ENCODE results near the gene MADD. TPM values are rescaled to one million over a fixed set of nuclear protein-coding genes. Genes with fewer than 3 reads are reported as not detected.

The MADD gene
- total and polyA plus RNA-seq, 2 donors (not counting 1 experiment from before 2014, with no cell fraction given), result 56.8 to 108 TPM

DNA sequence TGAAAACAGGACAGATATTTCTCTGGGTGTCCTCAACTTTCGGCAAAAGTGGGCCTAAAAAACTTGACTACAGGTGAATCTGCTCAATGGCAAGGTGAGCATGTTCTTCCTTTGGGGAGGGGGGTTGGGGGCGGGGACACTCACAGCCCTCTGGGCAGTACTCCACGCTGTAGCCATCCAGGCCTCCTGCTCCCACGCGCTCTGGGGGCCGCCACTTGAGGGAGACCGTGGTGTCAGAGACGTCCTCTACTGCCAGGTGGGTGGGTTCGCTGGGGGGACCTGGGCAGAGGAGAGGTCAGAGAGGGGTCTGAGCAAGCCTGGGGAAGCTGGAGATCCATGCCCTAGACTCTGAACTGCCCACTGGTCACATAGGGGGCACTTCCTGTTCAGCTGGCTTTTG is 65.8 kb downstream of the MADD start:
- Histone ChIP-seq H3K9me3 (ENCODE audit: control extremely low read depth in 1 of 3, control insufficient read depth in 2 of 3, insufficient read depth in 1 of 3, low read length in 2 of 3) (no peaks in the 10 kb centered on the region), H3K27me3 (replicated peaks in 1 of 4; ENCODE audit: control extremely low read depth in 1 of 4, control insufficient read depth in 3 of 4, insufficient read depth in 4 of 4, low read length in 3 of 4) (no peaks in the 10 kb centered on the region), H3K36me3 (replicated peaks in 1 of 2; ENCODE audit: control extremely low read depth in 1 of 2, control insufficient read depth in 1 of 2, extremely low read depth in 1 of 2, insufficient read depth in 2 of 2, low read length in 1 of 2) (peaks cover 0 to 2% of the 10 kb centered on the region in 2 experiments), H3K4me3 (ENCODE audit: control extremely low read depth in 1 of 5, extremely low read depth in 1 of 5, insufficient read depth in 1 of 5, low read depth in 2 of 5, low read length in 4 of 5) (no peak overlapping the region), H3K79me2 (ENCODE audit: control insufficient read depth, insufficient read depth, low read length) (no peaks in the 10 kb centered on the region), H3K4me2 (replicated peaks; ENCODE audit: low read depth, low read length, poor library complexity, severe bottlenecking) (no peak overlapping the region), H4K20me1 (ENCODE audit: control insufficient read depth, insufficient read depth, low read length, poor library complexity, severe bottlenecking) (no peaks in the 10 kb centered on the region), H2AFZ (ENCODE audit: insufficient read depth, low read depth, low read length, poor library complexity, severe bottlenecking) (no peak overlapping the region), H3K27ac (ENCODE audit: low read length in 2 of 2) (no peak overlapping the region), H3K9ac (ENCODE audit: low read length) (no peak overlapping the region), H3K4me1 (ENCODE audit: control insufficient read depth in 2 of 2, insufficient read depth in 2 of 2, low read length in 2 of 2) (no peaks in the 10 kb centered on the region)
- H3K27me3 Mint-ChIP-seq, result no peaks in the 10 kb centered on the region
- TF ChIP-seq EZH2 (IDR thresholded peaks at IDR 0.05; ENCODE audit: borderline replicate concordance, insufficient read depth, low read depth, low read length, poor library complexity, severe bottlenecking), result no peak
- TF ChIP-seq, protein P1, sequence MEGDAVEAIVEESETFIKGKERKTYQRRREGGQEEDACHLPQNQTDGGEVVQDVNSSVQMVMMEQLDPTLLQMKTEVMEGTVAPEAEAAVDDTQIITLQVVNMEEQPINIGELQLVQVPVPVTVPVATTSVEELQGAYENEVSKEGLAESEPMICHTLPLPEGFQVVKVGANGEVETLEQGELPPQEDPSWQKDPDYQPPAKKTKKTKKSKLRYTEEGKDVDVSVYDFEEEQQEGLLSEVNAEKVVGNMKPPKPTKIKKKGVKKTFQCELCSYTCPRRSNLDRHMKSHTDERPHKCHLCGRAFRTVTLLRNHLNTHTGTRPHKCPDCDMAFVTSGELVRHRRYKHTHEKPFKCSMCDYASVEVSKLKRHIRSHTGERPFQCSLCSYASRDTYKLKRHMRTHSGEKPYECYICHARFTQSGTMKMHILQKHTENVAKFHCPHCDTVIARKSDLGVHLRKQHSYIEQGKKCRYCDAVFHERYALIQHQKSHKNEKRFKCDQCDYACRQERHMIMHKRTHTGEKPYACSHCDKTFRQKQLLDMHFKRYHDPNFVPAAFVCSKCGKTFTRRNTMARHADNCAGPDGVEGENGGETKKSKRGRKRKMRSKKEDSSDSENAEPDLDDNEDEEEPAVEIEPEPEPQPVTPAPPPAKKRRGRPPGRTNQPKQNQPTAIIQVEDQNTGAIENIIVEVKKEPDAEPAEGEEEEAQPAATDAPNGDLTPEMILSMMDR (IDR thresholded peaks at IDR 0.05), result no peak
- 88% methylated on average over 9 of the region's 9 CpGs for WGBS (ENCODE audit: insufficient coverage)
- POLR2A ChIA-PET, result interaction anchor here (0.5 to 0.6 kb wide), 2 partner anchors 95 to 111 kb away, joined by 3 to 4 read pairs; no protein-coding TSS in a partner anchor
- no peak overlapping the region for H3K4me3 Mint-ChIP-seq
- ATAC-seq (ENCODE audit: low read depth) (no peak), DNase-seq (no peak)
- no peaks in the 10 kb centered on the region for H3K9me3 Mint-ChIP-seq (ENCODE audit: insufficient read depth)
- CTCF ChIA-PET, result no interaction called here
- no peak overlapping the region for H3K27ac Mint-ChIP-seq
- intact Hi-C loops (cut with micrococcal nuclease), result no loop called here
- no peaks in the 10 kb centered on the region for H3K4me1 Mint-ChIP-seq

DNA sequence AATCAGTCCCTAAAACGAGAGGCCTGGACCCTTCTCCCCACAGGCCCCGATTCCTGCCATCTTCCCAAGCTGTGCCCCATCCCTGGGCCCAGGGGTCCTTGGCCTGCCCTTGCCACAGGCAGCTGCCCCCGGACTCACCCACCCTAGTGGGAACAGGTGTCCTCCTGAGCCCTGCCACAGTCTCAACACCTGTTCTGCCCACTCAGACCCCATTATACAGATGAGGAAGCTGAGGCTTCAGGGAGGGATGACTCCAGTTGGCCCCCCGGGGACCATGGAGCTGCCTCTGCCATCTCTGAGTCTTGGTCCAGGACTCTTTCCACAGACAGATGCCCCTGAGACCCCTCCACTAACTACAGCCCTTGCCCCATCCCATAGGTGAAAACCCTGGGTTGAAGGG is 66.7 kb downstream of the MADD start:
- Mint-ChIP-seq H3K27ac (no peak overlapping the region), H3K4me1 (no peaks in the 10 kb centered on the region), H3K9me3 (ENCODE audit: insufficient read depth) (no peaks in the 10 kb centered on the region), H3K27me3 (no peaks in the 10 kb centered on the region), H3K4me3 (no peak overlapping the region)
- POLR2A ChIA-PET, result no interaction called here
- Histone ChIP-seq H3K9ac (ENCODE audit: low read length) (no peak overlapping the region), H3K4me1 (ENCODE audit: control insufficient read depth in 2 of 2, insufficient read depth in 2 of 2, low read length in 2 of 2) (no peaks in the 10 kb centered on the region), H4K20me1 (ENCODE audit: control insufficient read depth, insufficient read depth, low read length, poor library complexity, severe bottlenecking) (no peaks in the 10 kb centered on the region), H3K27ac (ENCODE audit: low read length in 2 of 2) (no peak overlapping the region), H3K79me2 (ENCODE audit: control insufficient read depth, insufficient read depth, low read length) (no peaks in the 10 kb centered on the region), H3K9me3 (ENCODE audit: control extremely low read depth in 1 of 3, control insufficient read depth in 2 of 3, insufficient read depth in 1 of 3, low read length in 2 of 3) (no peaks in the 10 kb centered on the region), H2AFZ (ENCODE audit: insufficient read depth, low read depth, low read length, poor library complexity, severe bottlenecking) (no peak overlapping the region), H3K27me3 (replicated peaks in 1 of 4; ENCODE audit: control extremely low read depth in 1 of 4, control insufficient read depth in 3 of 4, insufficient read depth in 4 of 4, low read length in 3 of 4) (no peaks in the 10 kb centered on the region), H3K4me3 (ENCODE audit: control extremely low read depth in 1 of 5, extremely low read depth in 1 of 5, insufficient read depth in 1 of 5, low read depth in 2 of 5, low read length in 4 of 5) (no peak overlapping the region), H3K36me3 (replicated peaks in 1 of 2; ENCODE audit: control extremely low read depth in 1 of 2, control insufficient read depth in 1 of 2, extremely low read depth in 1 of 2, insufficient read depth in 2 of 2, low read length in 1 of 2) (no peaks in the 10 kb centered on the region), H3K4me2 (replicated peaks; ENCODE audit: low read depth, low read length, poor library complexity, severe bottlenecking) (no peak overlapping the region)
- intact Hi-C loops (cut with micrococcal nuclease), result no loop called here
- WGBS (ENCODE audit: insufficient coverage), result 82% methylated on average over 2 of the region's 4 CpGs
- CTCF ChIA-PET, result interaction anchor here (1.9 kb wide), 1 partner anchor 184 kb away, joined by 4 read pairs; no protein-coding TSS in a partner anchor
- DNase-seq, result no peak
- no peak for TF ChIP-seq EZH2 (IDR thresholded peaks at IDR 0.05; ENCODE audit: borderline replicate concordance, insufficient read depth, low read depth, low read length, poor library complexity, severe bottlenecking)
- TF ChIP-seq, protein P1 (IDR thresholded peaks at IDR 0.05), result no peak
- ATAC-seq (ENCODE audit: low read depth), result no peak

Measured in B cell (primary cell).